Ishikawa (cell line): ENCODE data around the gene FBXO40.

Experiments used
- EGR1 ChIP-seq: IDR thresholded peaks from 2 replicates; pipeline ENCODE4 v1.6.1; 2012
- EP300 ChIP-seq: IDR thresholded peaks from 2 replicates; pipeline ENCODE4 v1.6.1; 2012; ENCODE audit warnings: borderline replicate concordance
- RAD21 ChIP-seq: IDR thresholded peaks from 2 replicates; pipeline ENCODE4 v1.6.1; 2012; ENCODE audit warnings: low read depth
- TAF1 ChIP-seq: IDR thresholded peaks from 2 replicates; pipeline ENCODE4 v1.6.1; 2012; ENCODE audit warnings: low read depth, mild to moderate bottlenecking
- ZBTB7A ChIP-seq: IDR thresholded peaks from 2 replicates; pipeline ENCODE4 v1.6.1; 2012; ENCODE audit warnings: low read depth

GRCh38 chr3:121584418-121584817 is 8.8 kb upstream of the FBXO40 start:
- TF ChIP-seq TAF1 (no peak), ZBTB7A (no peak), EP300 (no peak), EGR1 (no peak), RAD21 (no peak)
